ENCODE data around the gene ADGRG2. TPM values are rescaled to one million over a fixed set of nuclear protein-coding genes. Genes with fewer than 3 reads are reported as not detected.
A peak's percentile ranks its signal among the peaks of the same experiment; 100 is the strongest.

The ADGRG2 gene
- 0.15 to 0.24 TPM (median 0.21 TPM) in 3 replicates for total RNA-seq
- long read RNA-seq, partial matches to known transcripts: 0 of 3 reads
- long read RNA-seq, other reads (novel, unspliced or antisense): 3 of 3 reads

GRCh38 chrX:19121898-19122640 is at the start of gene ADGRG2:
ADGRG2 (minus strand) TSS chrX:19122468; CDS start chrX:19068834, 53,634 bp downstream.
- Mint-ChIP-seq H3K36me3 (ENCODE audit: low read depth) (no peaks in the 10 kb centered on the region), H3K27ac (ENCODE audit: unreplicated experiment) (no peak within 1 kb of the TSS), H3K4me3 (ENCODE audit: unreplicated experiment) (peak within 1 kb of the TSS; percentile 45), H3K4me1 (ENCODE audit: low read depth) (no peaks in the 10 kb centered on the region), H3K9me3 (ENCODE audit: low read depth) (no peaks in the 10 kb centered on the region), H3K27me3 (ENCODE audit: low read depth) (peaks cover 23% of the 10 kb centered on the region)
- DNase-seq (ENCODE audit: low spot score): no peak
- TF ChIP-seq CTCF (IDR thresholded peaks at IDR 0.05): peak; percentile 42

GRCh38 chrX:19168609-19169008 is 46.3 kb upstream of the ADGRG2 start:
- Mint-ChIP-seq H3K27me3 (ENCODE audit: low read depth) (no peaks in the 10 kb centered on the region), H3K4me1 (ENCODE audit: low read depth) (peaks cover 5% of the 10 kb centered on the region), H3K9me3 (ENCODE audit: low read depth) (peaks cover 16% of the 10 kb centered on the region), H3K27ac (ENCODE audit: unreplicated experiment) (no peak overlapping the region), H3K36me3 (ENCODE audit: low read depth) (peaks cover 2% of the 10 kb centered on the region), H3K4me3 (ENCODE audit: unreplicated experiment) (no peak overlapping the region)
- no peak for DNase-seq (ENCODE audit: low spot score)
- no peak for TF ChIP-seq CTCF (IDR thresholded peaks at IDR 0.05)

GRCh38 chrX:19162851-19163250 is 40.6 kb upstream of the ADGRG2 start:
- Mint-ChIP-seq H3K36me3 (ENCODE audit: low read depth) (peaks cover 2% of the 10 kb centered on the region), H3K27me3 (ENCODE audit: low read depth) (no peaks in the 10 kb centered on the region), H3K27ac (ENCODE audit: unreplicated experiment) (no peak overlapping the region), H3K4me1 (ENCODE audit: low read depth) (no peaks in the 10 kb centered on the region), H3K4me3 (ENCODE audit: unreplicated experiment) (no peak overlapping the region), H3K9me3 (ENCODE audit: low read depth) (peaks cover 16% of the 10 kb centered on the region)
- TF ChIP-seq CTCF (IDR thresholded peaks at IDR 0.05): no peak
- no peak for DNase-seq (ENCODE audit: low spot score)

- no peaks in the 10 kb centered on the region for H3K36me3 Mint-ChIP-seq (ENCODE audit: low read depth)
- peaks cover 3% of the 10 kb centered on the region for H3K4me1 Mint-ChIP-seq (ENCODE audit: low read depth)
- H3K9me3 Mint-ChIP-seq (ENCODE audit: low read depth): peaks cover 12% of the 10 kb centered on the region
- no peak for TF ChIP-seq CTCF (IDR thresholded peaks at IDR 0.05)
- H3K27me3 Mint-ChIP-seq (ENCODE audit: low read depth): no peaks in the 10 kb centered on the region
- no peak for DNase-seq (ENCODE audit: low spot score)
- no peak overlapping the region for H3K4me3 Mint-ChIP-seq (ENCODE audit: unreplicated experiment)
- no peak overlapping the region for H3K27ac Mint-ChIP-seq (ENCODE audit: unreplicated experiment)
Observed at GRCh38 chrX:19156186-19156585, 33.9 kb upstream of the ADGRG2 start.

GRCh38 chrX:19152762-19153161 is 30.5 kb upstream of the ADGRG2 start:
- Mint-ChIP-seq H3K4me1 (ENCODE audit: low read depth) (peaks cover 3% of the 10 kb centered on the region), H3K27me3 (ENCODE audit: low read depth) (no peaks in the 10 kb centered on the region), H3K36me3 (ENCODE audit: low read depth) (no peaks in the 10 kb centered on the region), H3K27ac (ENCODE audit: unreplicated experiment) (no peak overlapping the region), H3K9me3 (ENCODE audit: low read depth) (peaks cover 14% of the 10 kb centered on the region), H3K4me3 (ENCODE audit: unreplicated experiment) (no peak overlapping the region)
- DNase-seq (ENCODE audit: low spot score): no peak
- no peak for TF ChIP-seq CTCF (IDR thresholded peaks at IDR 0.05)

All from chondrocyte (in vitro differentiated cells).